Subcutaneous adipose tissue (tissue), 4 donors: ENCODE data around the gene CSDE1. TPM values are rescaled to one million over a fixed set of nuclear protein-coding genes. Genes with fewer than 3 reads are reported as not detected.

Source experiments
- total RNA-seq, 4 donors: library from RNA; depleted of rRNA; stranded (reverse); fragments of >200 nt; gene quantifications; one replicate each; pipeline ENCODE4 v1.1.0, GENCODE V29; 2016
- TF ChIP-seq, protein P1 (sequence below): fragments of 450-650 bp; IDR thresholded peaks from one replicate; pipeline ENCODE4 v1.5.1; 2016; ENCODE audit warnings: low read depth, mild to moderate bottlenecking, control low read depth, antibody characterized with exemption, moderate library complexity

Gene CSDE1
- 1,000 to 10,000 TPM; 1,034 to 3,143 (median 1,944) TPM for total RNA-seq

DNA sequence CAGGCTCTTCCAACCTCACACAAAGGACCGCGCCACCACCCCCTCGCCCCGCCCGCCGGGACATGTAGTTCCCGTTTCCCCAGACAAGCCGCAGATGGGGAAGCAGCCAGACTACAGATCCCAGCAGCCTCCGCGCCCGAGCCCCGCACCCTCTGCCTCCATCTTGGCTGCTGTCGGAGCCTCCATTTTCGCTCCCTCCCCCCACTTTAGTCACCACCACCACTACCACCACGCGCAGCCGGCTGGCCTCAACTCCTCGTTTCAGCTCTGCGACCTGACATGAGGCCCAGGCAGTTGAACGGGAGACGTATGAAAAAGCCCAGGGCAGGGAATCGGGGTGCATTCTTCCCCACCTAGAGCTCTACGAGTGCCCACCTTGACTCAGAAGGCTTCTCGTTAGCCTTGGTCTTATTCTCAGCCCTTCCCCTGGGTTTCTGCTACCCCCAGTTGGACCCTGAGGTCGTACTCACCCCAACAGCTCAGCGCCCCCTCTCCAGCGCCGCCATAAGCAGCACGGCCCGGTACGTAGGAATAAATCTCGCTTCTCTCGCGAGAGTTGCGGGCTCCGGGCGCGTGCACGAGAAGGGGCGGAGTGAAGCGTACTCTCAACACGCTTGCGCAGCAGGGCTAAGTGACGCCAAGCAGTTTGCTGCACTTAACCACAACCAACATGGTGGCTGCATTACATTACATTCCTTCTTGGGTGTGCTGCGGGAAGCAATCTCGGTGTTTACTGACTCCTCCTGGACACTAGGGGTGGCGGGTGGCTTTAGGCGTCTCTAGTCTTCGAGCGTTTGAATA is at the start of gene CSDE1:
Gene CSDE1 (minus strand): TSS at position 530 of the 801 bp plus-strand sequence. CDS start 18,094 bp downstream, outside the sequence.
- TF ChIP-seq, protein P1, sequence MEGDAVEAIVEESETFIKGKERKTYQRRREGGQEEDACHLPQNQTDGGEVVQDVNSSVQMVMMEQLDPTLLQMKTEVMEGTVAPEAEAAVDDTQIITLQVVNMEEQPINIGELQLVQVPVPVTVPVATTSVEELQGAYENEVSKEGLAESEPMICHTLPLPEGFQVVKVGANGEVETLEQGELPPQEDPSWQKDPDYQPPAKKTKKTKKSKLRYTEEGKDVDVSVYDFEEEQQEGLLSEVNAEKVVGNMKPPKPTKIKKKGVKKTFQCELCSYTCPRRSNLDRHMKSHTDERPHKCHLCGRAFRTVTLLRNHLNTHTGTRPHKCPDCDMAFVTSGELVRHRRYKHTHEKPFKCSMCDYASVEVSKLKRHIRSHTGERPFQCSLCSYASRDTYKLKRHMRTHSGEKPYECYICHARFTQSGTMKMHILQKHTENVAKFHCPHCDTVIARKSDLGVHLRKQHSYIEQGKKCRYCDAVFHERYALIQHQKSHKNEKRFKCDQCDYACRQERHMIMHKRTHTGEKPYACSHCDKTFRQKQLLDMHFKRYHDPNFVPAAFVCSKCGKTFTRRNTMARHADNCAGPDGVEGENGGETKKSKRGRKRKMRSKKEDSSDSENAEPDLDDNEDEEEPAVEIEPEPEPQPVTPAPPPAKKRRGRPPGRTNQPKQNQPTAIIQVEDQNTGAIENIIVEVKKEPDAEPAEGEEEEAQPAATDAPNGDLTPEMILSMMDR: no peak

DNA sequence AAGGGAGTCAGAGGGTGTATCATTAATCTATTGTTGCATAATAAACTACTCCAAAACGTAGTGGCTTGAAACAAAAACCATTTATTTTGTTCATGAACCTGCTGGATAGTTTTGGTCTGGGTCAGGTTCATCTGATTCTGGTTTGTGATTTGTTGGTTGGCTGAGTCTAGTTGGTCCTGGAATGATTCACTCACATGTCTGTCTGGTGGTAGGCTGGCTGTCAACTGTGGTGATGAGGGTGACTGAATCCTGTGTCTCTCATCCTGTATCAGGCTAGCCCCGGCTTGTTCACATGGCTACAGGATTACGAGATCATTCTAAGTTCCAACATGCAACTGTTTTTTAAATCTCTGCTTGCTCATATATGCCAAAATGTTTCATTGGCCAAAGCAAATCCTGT is 45.2 kb upstream of the CSDE1 start:
- TF ChIP-seq, protein P1: no peak

DNA sequence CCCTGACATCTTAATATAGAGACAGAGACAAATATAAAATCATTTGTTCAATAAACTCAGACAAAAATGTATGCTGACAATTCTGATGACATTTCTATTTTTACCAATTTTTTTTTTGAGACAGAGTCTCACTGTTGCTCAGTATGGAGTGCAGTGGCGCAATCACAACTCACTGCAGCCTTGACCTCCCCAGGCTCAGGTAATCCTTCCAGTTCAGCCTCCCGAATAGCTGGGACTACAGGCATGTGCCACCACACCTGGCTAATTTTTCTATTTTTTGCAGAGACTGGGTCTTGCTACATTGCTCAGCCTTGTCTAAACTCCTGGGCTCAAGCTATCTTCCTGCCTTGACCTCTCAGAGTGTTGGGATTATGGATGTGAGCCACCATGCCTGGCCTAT is 36.3 kb upstream of the CSDE1 start:
- TF ChIP-seq, protein P1: no peak

DNA sequence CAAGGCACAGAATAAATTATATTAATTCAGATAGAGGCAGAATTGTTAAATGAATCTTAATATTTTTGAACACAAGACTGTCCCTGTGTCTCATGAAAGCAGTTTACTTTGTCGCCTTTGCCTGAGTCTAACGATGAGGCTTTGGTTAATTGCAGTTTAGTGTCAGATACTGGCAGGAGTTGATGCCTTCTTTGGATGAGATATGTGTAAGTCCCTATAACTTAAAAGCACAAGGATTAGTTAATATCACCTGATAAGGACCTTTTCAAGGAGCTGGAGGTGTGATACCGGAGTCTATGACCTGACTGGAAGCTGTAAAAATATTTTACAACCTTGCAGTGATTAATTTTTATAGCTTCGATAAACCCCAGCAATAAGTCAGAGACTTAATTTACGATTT is 24.7 kb upstream of the CSDE1 start:
- TF ChIP-seq, protein P1: no peak

DNA sequence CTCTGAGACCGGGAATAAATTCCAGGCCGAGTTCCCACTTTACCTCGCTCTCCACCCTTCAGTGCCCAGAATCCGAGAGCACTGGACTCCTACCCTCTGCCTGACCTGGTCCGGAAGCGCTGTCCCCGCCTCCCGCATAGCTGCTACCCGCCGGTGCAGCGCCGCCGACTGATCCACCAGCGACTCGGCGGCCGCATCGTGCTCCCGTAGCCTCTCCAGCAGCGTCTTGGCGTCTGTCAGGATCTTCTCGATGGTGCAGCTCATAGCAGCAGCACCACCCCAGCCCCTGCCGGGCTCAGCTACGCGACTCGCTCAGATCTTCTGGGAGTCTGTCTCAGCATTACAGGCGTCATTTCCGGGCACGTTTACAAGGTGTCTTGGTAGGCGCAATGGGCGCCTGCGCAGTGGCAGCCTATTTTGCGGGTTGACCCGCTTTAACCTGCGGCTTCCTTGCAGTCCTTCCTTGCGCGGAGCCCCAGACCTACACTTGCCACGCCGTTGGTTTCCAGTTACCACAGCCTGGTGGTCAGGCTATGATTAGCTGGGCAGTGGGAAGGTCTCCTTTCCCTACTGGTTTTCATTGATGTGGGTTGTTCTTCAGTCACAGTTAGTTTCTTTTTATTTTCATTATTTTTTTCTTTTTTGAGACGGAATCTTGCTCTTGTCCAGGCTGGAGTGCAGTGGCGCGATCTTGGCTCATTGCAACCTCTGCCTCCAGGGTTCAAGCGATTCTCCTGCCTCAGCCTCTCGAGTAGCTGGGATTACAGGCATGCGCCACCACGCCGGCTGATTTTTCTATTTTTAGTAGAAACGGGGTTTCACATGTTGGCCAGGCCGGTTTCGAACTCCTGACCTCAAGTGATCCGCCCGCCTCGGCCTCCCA is 22.8 kb upstream of the CSDE1 start, which contains the start of gene SIKE1:
Gene SIKE1 (minus strand): TSS at position 342 of the 883 bp plus-strand sequence. CDS start 78 bp downstream, at position 264.
- TF ChIP-seq, protein P1: no peak

DNA sequence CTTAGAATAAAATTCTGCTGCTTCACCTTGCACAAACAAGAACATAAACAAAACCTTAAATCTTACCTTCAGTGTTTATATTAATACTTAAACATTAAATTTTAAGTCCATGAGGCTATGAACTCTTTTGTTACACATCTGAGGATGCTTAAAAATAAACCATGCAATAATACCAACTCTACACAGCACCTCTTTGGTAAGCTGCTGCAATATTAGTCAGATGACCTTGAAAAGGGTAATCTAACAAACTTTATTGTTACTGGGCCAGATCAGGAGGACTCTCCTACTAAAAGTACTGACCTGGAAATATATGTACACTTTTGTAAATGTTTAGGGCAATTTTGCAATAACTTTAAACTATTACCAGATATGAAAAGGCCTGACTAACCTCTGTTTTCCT is 21.9 kb upstream of the CSDE1 start:
- TF ChIP-seq, protein P1: no peak

DNA sequence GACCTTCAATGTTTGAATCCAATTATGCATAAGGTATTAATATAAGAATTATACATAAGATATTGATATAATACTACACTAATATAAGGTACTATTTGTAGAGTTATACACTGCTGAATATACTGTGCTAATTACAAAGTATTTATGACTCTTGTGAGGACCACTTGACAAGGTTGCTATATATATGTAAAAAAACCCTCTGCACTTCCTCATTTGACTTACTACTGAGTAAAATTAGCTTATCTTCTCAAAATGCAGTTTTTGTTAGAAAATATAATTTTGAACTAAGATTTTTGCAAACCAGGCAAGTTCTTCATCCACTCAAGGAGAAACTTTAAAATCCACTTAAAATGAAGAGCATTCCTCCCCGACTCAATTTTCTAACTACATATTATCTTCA is 14.2 kb upstream of the CSDE1 start:
- TF ChIP-seq, protein P1: no peak
